AG20443 (cell line): ENCODE data around the gene IQSEC3.
A peak's percentile ranks its signal among the peaks of the same experiment; 100 is the strongest.

Experiments used
- DNase-seq: peaks from one replicate; pipeline ENCODE4 v3.0.0; 2012; ENCODE audit warnings: low spot score, mixed read lengths

Gene IQSEC3

DNA sequence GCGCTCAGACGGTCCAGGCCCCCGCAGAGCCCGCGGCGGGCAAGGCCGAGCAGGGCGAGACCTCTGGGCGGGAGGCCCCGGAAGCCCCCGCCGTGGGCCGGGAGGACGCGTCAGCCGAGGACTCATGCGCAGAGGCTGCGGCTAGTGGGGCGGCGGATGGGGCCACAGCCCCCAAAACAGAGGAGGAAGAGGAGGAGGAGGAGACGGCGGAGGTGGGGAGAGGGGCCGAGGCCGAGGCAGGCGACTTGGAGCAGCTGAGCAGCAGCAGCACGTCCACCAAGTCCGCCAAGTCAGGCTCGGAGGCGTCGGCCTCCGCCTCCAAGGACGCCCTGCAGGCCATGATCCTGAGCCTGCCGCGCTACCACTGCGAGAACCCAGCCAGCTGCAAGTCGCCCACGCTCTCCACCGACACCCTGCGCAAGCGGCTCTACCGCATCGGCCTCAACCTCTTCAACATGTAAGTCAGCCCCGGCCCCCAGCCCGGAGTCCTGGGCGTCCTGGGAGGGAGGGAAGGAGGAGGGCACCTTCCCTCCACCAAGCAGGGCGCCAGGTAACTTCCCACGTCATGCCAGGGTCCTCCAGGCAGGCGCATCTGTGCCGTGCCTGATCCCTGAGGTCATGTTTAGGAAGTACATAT is 72.4 kb downstream of the IQSEC3 start:
- DNase-seq, result peak; percentile 39

DNA sequence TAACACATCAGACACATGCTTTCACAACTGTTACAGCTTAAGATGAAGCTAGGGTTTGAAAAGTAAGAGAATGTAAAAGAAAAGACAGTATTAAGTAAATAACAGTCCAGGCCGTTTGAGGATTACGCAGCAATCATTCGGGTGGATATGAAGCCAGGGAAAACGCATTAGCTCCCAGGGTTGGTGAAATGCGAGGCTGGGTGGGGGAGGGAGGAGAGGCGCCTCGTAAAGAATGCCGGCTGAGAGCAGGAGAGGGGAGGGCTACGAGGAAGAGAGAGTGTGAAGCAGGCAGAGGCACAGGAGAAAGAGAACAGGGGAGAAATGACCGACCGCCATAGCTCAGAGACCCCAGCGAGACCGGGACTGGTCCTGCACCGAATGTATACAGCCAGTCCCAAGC is 73.0 kb downstream of the IQSEC3 start:
- no peak for DNase-seq

DNA sequence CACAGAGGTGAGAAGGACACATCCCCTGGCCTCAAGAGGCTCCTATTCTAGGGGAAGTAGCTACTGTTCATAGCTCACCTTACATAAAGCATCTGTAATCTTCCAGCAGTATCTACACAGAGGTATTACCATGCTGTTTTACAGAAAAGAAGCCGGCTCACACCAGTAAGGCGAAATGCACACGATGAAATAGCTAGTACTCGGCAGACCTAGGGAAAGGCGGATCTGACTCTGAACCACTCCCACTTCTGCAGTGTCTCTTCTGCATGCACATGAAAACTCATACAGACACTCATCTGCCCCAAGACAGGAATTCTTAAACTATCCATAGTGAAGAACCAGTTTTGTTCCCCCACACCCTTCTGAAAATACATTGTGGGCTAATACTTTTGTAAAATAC is 73.6 kb downstream of the IQSEC3 start:
- no peak for DNase-seq

DNA sequence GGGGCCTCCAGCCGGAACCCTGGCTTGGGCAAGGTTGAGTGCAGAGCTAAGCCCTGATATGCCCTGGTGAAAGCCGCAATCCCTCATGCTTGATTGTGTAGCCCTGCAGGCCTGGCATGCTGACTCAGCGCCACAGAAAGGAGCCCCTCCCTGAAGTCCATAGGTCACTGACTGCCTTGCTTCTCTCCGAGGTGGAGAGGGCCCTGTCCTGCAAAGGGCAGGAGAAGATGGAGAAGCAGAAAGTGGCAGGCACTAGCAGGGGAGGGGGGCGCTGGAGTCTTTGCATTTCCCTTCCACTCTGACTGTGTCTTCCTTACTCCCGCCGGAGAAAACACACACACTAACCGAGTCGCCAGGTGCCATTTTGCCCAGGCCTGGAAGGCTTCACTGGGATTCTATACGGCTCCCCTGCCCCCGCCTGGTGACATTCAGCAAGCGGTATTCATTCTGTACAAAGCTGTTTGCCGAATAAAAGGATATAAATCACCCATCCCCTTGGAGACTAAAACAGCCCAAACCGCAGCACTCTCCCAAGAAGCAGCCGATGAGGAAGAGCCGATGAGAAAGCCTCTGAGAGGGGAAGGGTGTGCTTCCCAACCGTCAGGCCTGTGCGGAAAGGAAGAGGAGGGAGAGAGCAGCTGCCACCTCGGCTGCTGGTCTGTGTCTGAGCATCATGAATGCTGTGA is 77.5 kb downstream of the IQSEC3 start:
- DNase-seq, result no peak

DNA sequence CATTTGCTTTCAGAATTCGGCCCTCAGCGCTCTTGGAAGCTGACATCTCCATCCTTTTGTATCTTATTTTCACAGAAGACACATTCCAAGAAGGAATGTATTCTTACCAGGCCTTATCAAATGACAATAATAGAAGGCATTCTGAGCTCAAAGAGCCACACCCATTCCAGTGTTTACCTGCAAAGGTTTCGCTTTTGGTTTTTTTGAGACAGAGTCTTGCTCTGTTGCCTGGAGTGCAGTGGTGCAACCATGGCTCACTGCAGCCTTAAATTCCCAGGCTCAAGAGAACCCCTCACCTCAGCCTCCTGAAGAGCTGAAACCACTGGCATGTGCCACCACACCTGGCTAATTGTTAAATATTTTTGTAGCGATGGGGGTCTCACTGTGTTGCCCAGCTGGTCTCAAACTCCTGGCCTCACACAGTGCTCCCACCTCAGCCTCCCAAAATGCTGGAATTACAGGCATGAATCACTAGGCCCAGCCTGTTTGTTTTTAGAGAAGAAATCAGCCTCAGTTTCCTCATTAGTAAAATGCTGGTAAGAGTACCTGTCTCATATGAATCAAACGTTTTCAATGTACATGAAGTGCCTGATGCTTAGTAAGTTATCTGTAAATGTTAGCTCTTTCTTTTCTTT is 78.2 kb downstream of the IQSEC3 start:
- no peak for DNase-seq

DNA sequence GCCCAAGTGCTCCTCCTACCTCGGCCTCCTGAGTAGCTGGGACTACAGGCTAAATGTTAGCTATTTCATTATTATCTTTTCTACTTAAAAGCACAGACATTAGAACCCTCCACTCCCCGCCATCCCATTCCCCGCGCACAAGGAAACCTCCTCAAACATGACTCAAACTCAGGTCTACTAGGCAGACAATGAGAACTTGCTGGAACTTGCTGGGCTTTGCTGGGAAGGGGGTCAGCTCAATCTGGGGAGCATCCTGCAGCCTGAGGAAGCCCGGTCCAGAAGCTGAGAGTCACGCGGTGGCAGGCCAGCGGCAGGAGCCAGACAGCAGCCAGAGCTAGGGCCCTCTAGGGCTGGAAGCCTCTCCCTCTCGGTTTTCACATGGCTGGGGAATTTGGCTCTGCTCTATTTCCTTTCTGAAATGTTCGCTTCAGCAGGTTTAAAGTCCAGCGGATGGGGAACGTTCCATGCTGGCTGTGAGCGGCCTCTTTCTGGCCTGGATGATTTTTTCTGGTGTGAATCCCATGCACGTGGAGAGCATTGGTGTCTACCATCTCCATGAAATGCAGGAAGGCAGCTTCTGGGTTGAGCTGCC is 78.9 kb downstream of the IQSEC3 start:
- DNase-seq, result no peak

DNA sequence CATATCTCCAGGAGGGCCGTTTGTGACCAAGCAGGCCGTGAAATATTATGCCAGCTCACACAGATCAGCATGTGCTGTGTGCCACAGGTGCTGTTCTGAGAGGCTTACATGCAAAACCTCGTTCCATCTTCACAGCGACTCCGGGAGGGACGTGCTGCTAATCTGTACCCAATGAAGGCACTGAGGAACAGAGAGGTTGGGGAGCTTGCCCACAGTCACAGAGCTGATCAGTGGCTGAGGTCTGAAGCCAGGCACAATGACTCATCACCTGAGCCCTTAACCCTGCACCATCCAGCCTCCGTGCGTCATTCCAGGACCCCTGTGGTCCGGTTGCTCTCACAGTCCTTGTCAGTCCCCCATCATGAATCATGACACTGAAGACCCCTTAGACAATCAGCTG is 80.7 kb downstream of the IQSEC3 start:
- DNase-seq, result no peak

DNA sequence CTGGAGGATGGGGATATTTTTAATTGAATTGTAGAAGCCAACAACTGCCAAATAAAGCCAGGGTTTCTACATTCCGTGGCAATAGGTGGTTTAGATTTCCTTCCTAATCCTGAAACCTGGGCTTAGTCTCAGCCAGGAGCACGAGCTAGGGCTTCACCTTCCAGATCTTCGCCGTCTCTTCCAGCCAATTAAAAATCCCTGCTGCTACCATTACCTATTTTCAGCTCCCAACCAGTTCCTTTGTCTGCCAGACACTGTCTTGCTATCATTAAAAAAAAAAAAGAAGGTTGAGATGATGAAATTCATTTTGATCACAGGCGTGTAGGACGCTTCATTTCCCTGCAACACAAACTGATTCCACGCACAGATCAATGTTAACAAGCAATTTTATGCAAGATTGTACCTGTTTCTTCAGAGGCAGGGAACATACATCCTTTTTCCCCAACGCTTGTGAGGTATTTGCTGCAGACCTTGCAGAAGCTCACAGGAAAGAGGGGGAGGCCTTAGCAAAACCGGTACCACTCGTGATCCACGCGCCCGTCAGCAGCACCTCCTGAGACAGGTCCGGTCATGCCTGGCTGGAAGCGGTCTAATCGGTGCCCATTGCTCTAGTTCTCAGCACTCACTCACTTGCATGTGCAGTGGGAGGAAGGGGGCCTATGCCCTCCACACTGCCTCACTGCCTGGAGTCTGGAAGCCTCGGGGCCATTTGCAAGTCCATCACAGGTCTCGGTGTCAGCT is 82.3 kb downstream of the IQSEC3 start:
- no peak for DNase-seq

DNA sequence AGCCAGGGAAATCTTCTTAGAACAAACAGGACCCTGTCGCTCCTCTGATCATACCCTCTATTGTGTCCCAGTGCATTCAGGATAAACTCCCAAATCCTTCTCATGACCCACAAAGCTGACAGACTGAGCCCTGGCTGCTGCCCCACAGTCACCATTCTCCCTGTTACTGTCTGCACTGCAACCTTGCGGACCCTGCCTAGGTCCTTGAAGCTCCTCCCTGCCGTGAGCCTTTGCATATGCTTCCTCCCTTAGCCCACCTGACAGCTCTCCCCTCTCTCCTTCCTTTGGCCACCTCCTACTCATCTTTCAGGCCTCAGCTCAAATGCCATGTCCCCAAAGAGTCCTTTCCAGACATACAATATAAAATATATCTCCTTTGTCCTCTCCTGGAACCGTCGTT is 85.0 kb downstream of the IQSEC3 start:
- DNase-seq, result no peak

DNA sequence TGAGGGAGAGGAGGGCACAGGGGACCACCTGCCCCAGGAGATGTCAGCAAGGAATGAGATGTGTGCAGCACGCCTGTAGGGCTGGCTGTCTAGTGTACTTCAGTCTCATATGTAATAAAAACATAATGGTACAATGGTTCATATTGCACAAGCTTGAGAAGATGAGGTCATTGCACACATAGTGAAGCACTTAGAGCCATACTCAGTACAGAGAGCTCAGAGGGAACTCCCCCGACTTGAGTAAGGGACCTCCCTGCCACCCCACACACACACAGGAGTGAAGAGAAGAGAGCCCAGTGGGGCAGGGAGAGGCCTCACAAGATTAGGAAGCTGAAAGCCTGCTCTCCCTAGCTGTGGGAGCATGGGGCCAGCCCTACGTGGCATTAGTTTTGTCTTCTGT is 85.9 kb downstream of the IQSEC3 start:
- DNase-seq, result no peak

DNA sequence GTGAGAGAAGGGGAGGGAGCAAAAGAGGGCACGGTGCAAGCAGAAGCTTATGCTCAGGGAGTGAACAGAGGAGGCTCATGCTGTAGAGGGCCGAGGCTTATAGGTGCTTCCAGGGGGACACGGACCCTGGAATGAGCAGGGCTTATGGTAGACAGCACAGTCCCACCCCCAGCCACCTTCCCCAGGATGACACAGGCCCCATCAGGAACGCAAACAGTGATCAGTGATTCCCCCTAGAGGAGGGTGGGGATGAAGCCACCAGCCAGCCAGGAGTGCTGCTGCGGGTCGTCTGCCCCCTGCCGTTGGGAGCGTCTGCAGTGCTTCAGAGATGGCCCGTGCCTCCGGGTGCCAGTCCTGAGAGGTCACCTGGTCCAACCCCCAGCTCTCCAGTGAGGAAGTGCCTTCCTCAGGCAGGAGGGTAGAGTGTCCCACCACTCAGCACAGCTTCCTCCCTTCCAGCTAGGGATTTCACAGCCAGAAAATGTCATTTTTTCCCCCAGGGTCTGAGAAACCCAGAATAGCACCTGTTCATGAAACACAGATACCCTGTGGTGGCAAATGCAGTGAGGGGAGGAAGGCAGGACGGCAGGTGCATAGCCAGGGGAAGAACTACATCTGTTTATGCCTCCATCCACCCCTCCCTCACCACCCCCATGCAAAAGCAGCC is 86.6 kb downstream of the IQSEC3 start:
- peak; percentile 73 for DNase-seq

DNA sequence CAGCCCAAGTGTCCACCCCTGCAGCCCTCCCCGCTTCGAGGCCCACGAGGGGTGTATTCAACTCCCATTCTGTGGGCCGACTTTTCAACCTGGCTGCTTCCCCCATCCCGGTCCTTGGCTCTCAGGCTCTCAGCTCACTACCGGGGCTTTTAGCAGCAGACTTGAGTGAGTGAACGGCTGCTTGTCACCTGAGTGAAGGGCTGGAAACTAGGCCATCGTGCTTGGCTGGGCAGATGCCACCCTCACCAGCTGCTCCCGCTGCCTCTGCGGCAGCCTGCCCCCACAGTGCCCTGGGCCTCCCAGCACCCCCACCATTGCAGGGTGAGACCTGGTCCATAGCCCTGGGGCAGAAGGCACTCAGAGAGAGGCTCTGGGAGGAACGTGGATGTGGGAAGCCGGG is 87.5 kb downstream of the IQSEC3 start:
- DNase-seq, result no peak

DNA sequence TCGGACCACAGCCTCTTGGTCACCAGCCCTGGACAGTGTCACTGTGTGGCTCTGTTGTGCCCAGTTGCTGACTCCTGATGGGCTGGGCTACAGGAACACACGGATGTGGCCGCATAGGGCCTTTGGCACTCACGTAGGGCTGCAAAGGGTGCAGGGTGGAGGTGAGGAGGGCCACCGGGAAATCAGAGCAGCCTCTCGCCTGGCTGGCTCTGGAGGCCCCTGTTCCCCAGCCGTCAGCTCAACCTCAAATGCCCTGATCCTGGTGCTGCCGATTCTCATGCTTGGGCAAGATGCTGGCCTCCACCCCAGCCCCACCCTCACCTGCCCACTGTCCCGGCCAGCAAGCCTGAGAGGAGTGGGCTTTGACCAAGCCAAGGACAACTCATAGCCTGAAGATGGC is 88.4 kb downstream of the IQSEC3 start:
- no peak for DNase-seq

DNA sequence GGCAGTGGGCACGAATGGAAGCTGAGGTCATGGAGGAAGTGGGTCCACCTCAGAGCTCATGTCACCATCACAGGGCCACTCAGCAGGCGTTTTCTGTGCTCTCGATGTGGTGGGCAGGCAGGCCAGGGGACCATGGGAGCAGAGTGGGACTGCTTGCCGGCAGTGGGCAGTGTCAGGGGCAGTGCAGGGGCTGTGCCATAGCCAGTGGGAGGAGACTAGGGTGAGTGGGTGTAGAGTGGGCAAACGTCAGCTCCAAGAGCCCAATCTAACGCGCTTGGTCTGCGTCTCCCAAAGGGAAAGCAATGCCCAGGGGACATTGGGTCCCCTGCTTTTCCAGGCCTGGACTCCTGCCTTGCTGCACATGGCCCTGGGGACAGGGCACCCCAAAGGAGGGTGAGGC is 89.1 kb downstream of the IQSEC3 start:
- no peak for DNase-seq

DNA sequence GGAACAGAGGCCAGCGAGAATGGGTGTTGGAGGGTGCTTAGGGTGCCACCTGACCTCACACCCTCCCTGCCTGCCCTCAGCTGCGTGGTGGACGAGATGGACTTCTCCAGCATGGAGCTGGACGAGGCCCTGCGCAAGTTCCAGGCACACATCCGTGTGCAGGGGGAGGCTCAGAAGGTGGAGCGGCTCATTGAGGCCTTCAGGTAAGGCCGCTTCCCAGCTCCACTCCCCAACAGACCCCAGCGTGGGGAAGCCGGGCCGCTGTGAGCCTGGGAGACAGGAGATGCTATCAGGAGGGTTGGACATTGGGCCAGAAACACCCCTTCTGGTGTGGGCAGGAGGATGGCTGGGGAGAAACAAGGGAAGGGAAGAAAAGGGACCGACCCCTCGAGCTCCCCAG is 90.4 kb downstream of the IQSEC3 start:
- no peak for DNase-seq

DNA sequence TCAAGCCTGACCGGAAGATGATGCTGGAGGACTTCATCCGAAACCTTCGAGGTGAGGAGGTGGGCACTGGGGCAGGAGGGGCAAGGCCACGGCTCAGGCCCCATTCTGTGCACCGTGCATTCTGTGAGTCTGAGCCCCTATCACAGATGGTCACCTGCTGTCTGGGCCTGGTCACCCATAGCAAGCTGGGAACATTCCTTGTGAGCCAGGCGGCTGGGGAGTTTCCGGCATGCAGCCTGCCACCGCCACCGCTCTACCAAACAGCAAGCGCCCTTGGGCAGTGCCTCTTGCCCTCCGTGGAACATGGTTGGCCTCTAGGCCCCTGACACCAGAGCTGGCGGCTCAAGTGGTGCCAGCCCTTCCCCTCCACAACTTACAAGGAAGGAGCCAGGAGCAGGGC is 91.1 kb downstream of the IQSEC3 start:
- DNase-seq, result no peak

DNA sequence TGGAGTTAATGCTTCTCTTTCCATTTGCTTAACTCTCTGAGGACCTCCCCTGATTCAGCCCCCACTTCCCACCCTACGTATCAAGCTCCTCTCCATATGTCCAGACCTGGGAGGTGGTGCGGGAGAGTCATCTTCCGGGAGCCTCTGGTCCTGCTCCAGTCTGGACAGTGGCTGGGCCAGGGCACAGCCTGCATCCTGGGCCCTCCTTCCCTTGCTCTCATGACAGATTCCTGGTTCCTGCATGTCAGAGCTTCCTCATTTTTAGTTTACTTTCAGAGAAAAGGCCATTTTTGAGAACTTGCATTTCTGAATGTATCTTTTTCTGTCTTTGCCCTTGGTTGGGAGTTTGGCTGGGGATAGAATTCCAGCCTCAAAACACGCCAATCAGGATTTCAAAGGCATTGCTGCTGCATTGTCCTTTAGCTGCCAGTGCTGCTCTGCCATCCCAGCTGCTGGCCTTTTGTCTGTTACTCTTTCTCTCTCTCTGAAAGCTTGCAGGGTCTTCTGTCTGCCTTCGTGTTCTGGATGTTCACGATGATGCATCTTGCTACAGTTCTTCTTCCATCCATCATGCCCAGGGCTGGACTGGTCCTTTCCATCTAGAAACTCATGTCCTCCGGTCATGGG is 92.7 kb downstream of the IQSEC3 start:
- no peak for DNase-seq

DNA sequence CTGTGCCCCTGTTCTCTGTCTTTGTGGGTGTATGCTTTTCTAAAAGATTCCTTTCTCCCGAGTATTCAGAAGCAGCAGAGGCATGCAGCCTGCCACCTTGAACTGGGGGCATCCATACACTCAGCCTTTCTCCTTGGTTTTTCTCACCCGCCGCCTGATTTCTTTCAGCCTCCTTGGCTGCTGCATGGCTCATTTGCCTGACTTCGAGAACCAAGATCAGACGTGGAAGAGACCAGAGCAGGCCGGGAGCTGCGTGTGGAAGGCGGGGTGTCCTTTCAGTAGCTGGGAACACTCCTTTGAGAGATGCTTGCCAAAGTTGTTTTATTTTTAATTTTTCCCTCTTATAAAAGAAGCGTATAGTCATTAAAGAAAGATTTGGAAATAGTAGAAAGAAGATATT is 94.3 kb downstream of the IQSEC3 start:
- no peak for DNase-seq

DNA sequence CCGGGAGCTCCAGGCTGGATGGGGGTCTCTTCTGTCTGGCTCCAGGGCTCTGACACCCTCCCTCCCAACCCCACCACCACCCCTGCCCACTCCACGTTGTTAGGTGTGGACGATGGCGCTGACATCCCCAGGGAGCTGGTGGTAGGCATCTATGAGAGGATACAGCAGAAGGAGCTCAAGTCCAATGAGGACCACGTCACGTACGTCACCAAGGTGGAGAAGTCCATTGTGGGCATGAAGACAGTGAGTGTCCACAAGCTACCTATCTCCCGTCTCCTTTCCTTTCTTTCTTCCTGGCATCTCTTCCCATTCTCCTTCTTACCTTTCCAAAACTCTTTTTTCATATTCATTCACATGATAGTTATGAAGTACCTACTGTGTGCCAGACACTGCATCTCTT is 95.3 kb downstream of the IQSEC3 start:
- DNase-seq, result no peak

DNA sequence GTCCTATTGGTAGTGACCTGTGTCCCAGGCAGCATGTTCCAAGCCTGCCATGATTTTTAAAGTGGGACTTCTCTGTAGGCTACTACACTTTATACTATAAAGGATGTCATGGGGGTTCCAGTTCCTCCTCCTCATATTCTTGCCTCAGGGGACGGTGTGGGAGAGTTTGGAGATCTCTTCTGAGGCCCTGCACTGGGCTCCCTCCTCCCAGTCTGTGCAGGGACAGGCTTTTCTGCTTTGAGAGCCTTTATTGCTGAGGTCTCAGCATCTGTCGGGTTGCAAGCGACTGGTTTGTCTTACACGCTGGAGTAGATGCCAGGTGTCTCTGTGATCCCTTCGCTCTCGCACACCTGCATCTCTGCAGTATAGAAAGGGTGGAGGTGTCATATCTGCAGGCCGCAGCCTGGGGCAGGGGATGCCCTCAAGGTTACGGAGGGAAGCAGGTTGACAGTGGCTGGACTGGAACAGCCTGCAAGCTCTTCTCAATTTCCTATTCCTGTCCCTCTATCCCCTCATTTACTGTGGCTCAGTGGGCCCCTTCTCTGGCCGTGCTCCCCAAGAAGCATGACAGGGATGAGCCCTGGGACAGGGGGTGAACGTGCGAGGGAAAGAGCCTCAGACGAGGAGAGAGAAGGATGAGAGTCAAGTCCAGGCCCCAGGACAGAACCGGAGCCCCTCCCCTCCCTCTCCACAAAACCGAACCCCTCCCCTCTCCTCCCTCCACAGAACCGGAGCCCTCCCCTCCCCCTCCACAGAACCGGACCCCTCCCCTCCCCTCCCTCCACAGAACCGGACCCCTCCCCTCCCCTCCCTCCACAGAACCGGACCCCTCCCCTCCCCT is 96.1 kb downstream of the IQSEC3 start:
- DNase-seq, result no peak
